Type B pancreatic cell (in vitro differentiated cells): ENCODE data around the gene FILIP1. TPM values are rescaled to one million over a fixed set of nuclear protein-coding genes. Genes with fewer than 3 reads are reported as not detected.

Experiments
- DNase-seq: peaks from one replicate; pipeline ENCODE4 v3.0.0; 2021; ENCODE audit warnings: mixed read lengths; ENCODE audit not compliant: unreplicated experiment; ENCODE audit errors: extremely low spot score
- H3K27ac Mint-ChIP-seq: 2 replicates; pipeline ENCODE4 v1.8.0; 2021; ENCODE audit warnings: mild to moderate bottlenecking, mixed read lengths
- H3K27me3 Mint-ChIP-seq: 2 replicates; pipeline ENCODE4 v1.8.0; 2021; ENCODE audit warnings: mixed read lengths
- H3K36me3 Mint-ChIP-seq: 2 replicates; pipeline ENCODE4 v1.8.0; 2021; ENCODE audit warnings: mixed read lengths
- H3K4me1 Mint-ChIP-seq: one replicate; pipeline ENCODE4 v1.8.0; 2021; ENCODE audit warnings: mixed read lengths; ENCODE audit not compliant: unreplicated experiment
- H3K4me3 Mint-ChIP-seq: 2 replicates; pipeline ENCODE4 v1.8.0; 2021; ENCODE audit warnings: mild to moderate bottlenecking, mixed read lengths
- H3K9me3 Mint-ChIP-seq: 2 replicates; pipeline ENCODE4 v1.8.0; 2021; ENCODE audit warnings: mixed read lengths
- total RNA-seq: library from RNA; stranded (reverse); gene quantifications from 2 replicates; pipeline ENCODE4 v1.2.1, GENCODE V29; 2021; ENCODE audit warnings: low replicate concordance
- TF ChIP-seq, protein P1 (sequence below): fragments of 200-600 bp; sonication (generic); conservative IDR thresholded peaks from 2 replicates; pipeline ENCODE4 v1.5.0; 2021; ENCODE audit warnings: antibody characterized with exemption, mild to moderate bottlenecking

Gene FILIP1
- total RNA-seq, 1 donor from 2014 or later = 5.0 TPM

DNA sequence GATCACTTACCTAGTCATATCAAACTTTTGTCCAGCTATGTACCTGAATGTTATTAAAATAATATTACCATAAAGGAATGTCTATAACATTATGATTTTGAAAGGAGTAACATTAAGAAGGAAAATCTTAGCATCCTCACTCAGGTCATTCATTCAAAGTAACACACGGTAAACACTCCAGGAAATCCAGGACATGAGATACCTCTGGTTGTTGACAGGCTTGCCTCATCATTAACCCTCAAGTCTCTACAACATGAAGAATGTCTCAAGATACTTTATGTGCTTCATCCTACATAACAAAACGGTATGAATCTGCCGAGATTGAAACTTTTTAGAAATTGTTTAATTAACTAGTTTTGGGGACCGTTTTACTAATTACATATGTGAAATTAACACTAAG, 690 bp upstream of the FILIP1 start:
- Mint-ChIP-seq H3K9me3 (no peaks in the 10 kb centered on the region), H3K36me3 (no peaks in the 10 kb centered on the region), H3K27ac (no peak overlapping the region), H3K4me3 (peak overlapping the region; percentile 27), H3K4me1 (peaks cover 29% of the 10 kb centered on the region), H3K27me3 (no peaks in the 10 kb centered on the region)
- TF ChIP-seq, protein P1, sequence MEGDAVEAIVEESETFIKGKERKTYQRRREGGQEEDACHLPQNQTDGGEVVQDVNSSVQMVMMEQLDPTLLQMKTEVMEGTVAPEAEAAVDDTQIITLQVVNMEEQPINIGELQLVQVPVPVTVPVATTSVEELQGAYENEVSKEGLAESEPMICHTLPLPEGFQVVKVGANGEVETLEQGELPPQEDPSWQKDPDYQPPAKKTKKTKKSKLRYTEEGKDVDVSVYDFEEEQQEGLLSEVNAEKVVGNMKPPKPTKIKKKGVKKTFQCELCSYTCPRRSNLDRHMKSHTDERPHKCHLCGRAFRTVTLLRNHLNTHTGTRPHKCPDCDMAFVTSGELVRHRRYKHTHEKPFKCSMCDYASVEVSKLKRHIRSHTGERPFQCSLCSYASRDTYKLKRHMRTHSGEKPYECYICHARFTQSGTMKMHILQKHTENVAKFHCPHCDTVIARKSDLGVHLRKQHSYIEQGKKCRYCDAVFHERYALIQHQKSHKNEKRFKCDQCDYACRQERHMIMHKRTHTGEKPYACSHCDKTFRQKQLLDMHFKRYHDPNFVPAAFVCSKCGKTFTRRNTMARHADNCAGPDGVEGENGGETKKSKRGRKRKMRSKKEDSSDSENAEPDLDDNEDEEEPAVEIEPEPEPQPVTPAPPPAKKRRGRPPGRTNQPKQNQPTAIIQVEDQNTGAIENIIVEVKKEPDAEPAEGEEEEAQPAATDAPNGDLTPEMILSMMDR = no peak
- DNase-seq = no peak

DNA sequence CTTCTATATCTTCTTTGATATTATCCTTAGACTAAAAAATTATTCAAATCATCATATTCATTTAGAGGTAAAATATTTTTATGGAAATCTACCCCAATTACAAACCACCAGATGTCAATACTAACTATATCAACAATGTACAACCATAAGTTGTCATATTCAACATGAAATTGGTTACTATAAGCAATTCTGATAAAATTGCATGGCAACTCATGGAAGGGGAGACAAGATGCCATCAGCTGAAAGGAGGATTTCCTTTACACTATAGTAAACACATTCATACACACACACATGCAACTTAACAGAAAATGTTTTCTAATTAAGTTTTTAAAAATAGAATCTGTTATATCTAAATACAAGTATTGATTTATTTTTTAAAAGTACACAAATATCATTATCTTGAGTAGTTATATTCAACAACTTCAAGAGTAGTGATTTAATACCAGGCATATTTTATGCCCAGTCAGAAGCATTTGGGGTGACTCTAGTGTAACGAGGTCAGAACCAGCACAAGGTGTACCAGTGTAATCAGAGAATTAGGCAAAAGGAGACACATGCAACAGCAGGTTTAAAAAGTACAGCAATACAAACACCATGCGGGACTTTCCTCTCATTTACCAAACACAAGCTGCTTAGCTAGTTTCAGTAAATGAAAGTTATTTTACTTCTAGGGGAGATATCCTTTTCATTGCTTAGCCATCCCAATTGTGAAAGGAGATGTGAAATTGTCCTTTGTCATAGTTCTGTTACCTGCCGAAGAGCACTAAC, 1.0 kb downstream of the FILIP1 start:
- no peaks in the 10 kb centered on the region for H3K27me3 Mint-ChIP-seq
- peak overlapping the region; percentile 75 for H3K4me3 Mint-ChIP-seq
- H3K9me3 Mint-ChIP-seq = no peaks in the 10 kb centered on the region
- no peak overlapping the region for H3K27ac Mint-ChIP-seq
- no peaks in the 10 kb centered on the region for H3K36me3 Mint-ChIP-seq
- TF ChIP-seq, protein P1 = no peak
- H3K4me1 Mint-ChIP-seq = peaks cover 37% of the 10 kb centered on the region
- DNase-seq = no peak

DNA sequence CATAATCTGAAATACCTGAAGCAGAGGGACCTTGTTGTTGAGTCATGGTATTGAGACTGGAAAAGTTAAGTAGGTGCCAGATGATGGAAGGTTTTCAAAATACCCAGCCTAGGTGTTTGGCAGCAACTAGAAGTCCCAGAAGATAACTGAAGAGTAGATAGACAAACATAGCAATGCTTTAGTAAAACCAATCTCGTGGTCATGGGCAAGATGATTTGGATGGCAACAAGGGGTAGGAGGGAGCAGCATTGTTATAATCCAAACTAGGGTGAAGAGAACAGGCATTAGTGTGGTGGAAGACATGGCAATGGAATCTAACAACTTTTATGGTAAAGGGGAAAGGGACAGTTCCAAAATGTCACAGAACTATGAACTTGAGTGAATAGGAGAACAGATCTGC, 2.3 kb downstream of the FILIP1 start:
- TF ChIP-seq, protein P1 = no peak
- no peak overlapping the region for H3K27ac Mint-ChIP-seq

DNA sequence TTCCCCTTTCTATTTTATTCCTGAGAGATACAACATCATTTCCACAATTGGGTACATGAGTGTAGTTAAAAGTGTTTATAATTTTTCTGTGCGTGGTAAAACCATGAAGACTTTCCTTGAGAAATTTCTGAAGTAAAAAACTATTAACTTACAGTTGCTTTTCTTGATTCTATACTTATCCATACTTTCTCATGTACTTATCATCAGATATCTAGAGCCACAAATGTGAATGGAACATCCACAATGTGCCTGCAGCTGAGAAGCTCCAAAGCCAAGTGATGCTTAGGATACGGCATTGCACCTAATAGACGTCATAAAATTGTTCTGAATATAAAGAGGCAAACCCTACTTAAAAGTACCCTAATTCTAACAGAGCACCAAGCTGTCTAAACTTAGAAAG, 2.9 kb downstream of the FILIP1 start:
- no peak overlapping the region for H3K27ac Mint-ChIP-seq
- H3K4me3 Mint-ChIP-seq = peak overlapping the region; percentile 72
- H3K4me1 Mint-ChIP-seq = peaks cover 38% of the 10 kb centered on the region
- no peaks in the 10 kb centered on the region for H3K27me3 Mint-ChIP-seq
- no peak for DNase-seq
- no peaks in the 10 kb centered on the region for H3K9me3 Mint-ChIP-seq
- no peaks in the 10 kb centered on the region for H3K36me3 Mint-ChIP-seq
- TF ChIP-seq, protein P1 = no peak

More for the DNA sequence above, 2.3 kb downstream of the FILIP1 start:
- Mint-ChIP-seq H3K4me3 (peak overlapping the region; percentile 72), H3K36me3 (no peaks in the 10 kb centered on the region), H3K27me3 (no peaks in the 10 kb centered on the region), H3K4me1 (peaks cover 38% of the 10 kb centered on the region), H3K9me3 (no peaks in the 10 kb centered on the region)
- no peak for DNase-seq

DNA sequence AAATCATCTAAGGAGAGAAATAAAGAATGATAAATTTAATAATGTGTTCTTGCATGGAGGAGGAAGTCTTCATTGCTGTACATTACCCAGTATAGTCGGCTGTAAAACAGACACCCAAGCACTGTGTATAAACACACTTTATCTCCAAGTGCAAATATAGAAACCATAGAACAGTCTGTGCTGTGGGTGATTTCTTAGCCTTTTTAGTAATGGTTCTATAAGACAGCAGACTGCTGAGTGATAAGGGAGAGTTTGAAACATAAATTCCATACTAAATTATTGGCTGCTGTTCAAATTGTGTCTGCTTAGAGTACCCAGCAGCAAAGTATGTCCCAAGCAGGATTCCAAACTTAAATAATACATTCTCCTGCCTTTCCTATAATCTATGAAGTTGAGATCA, 4.6 kb downstream of the FILIP1 start:
- no peak for DNase-seq
- Mint-ChIP-seq H3K36me3 (no peaks in the 10 kb centered on the region), H3K27ac (peak overlapping the region; percentile 24), H3K4me3 (no peak overlapping the region), H3K9me3 (no peaks in the 10 kb centered on the region), H3K4me1 (peaks cover 26% of the 10 kb centered on the region), H3K27me3 (no peaks in the 10 kb centered on the region)
- TF ChIP-seq, protein P1 = no peak
